ENCODE measurements around the gene TLN1. TPM values are rescaled to one million over a fixed set of nuclear protein-coding genes. Genes with fewer than 3 reads are reported as not detected.

TLN1 gene
- total RNA-seq, 3 donors from 2014 or later (not counting 1 experiment from before 2014, with no cell fraction given), result 509 to 552 (median 528) TPM

DNA sequence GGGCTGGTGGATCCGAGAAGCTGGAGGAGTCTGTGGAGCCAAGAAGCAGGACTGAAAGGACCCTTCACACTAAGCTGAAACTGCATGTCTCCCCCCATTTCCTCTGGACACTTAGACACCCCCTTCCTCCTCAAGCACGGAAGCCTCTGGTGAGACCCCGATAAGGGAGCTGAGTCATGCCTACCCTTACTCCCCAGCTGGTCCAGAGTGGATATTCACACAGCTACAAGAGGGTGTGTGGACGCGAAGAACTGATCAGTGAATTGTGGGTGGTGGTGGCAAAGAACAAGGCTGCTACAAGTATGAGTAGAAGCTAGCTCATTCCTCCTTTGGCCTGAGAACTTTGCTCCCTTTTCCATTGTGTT, 4.3 kb downstream of the TLN1 start:
- H3K36me3 ChIP-seq (ENCODE audit: control insufficient read depth, insufficient read depth, low read length), result peaks cover 30% of the 10 kb centered on the region
- no peaks in the 10 kb centered on the region for H3K27me3 ChIP-seq (ENCODE audit: control insufficient read depth, insufficient read depth, low read length)
- peaks cover 52% of the 10 kb centered on the region for H3K4me1 ChIP-seq (ENCODE audit: control insufficient read depth, insufficient read depth, low read length)
- Mint-ChIP-seq H3K9me3 (no peaks in the 10 kb centered on the region), H3K36me3 (peaks cover 8% of the 10 kb centered on the region), H3K27me3 (ENCODE audit: low read depth in 2 of 2) (no peaks in the 10 kb centered on the region), H3K27ac (no peak overlapping the region), H3K4me1 (peaks cover 19 to 20% of the 10 kb centered on the region in 2 donors), H3K4me3 (no peak overlapping the region)
- TF ChIP-seq, protein P1, sequence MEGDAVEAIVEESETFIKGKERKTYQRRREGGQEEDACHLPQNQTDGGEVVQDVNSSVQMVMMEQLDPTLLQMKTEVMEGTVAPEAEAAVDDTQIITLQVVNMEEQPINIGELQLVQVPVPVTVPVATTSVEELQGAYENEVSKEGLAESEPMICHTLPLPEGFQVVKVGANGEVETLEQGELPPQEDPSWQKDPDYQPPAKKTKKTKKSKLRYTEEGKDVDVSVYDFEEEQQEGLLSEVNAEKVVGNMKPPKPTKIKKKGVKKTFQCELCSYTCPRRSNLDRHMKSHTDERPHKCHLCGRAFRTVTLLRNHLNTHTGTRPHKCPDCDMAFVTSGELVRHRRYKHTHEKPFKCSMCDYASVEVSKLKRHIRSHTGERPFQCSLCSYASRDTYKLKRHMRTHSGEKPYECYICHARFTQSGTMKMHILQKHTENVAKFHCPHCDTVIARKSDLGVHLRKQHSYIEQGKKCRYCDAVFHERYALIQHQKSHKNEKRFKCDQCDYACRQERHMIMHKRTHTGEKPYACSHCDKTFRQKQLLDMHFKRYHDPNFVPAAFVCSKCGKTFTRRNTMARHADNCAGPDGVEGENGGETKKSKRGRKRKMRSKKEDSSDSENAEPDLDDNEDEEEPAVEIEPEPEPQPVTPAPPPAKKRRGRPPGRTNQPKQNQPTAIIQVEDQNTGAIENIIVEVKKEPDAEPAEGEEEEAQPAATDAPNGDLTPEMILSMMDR (IDR thresholded peaks at IDR 0.05), result no peak
- WGBS (ENCODE audit: insufficient coverage), result 0% methylated on average over 5 of the region's 5 CpGs
- intact Hi-C loops (cut with micrococcal nuclease), result no loop called here
- no peak for ATAC-seq
- peak overlapping the region; percentile 30 for H3K4me3 ChIP-seq (ENCODE audit: low read length)
- peak overlapping the region; percentile 73 for H3K27ac ChIP-seq (ENCODE audit: low read length)
- no peak for DNase-seq
- no peaks in the 10 kb centered on the region for H3K9me3 ChIP-seq (ENCODE audit: control insufficient read depth, insufficient read depth, low read length)

DNA sequence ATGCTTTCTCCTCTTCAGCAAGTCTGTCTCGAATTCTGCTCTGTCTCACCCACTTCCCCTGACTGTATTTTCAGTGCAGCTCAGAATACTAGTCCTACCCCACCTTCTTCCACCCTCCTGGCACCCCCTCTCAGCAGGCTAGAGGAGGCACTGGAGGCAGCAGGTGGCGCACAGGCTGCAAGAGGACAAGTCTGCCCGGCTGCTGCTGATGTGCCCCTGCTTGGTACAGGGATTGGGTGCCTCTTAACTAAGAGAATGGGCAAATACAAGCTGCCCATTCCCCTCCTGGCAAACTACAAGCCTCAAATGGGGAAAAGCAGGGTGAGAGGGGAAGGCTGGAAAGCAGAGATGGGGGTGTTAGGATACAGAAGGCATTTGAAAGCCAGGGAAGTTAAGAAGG, 5.1 kb downstream of the TLN1 start:
- intact Hi-C loops (cut with micrococcal nuclease), result no loop called here
- Histone ChIP-seq H3K4me1 (ENCODE audit: control insufficient read depth, insufficient read depth, low read length) (peaks cover 51% of the 10 kb centered on the region), H3K36me3 (ENCODE audit: control insufficient read depth, insufficient read depth, low read length) (peaks cover 37% of the 10 kb centered on the region), H3K27ac (ENCODE audit: low read length) (peak overlapping the region; percentile 73), H3K9me3 (ENCODE audit: control insufficient read depth, insufficient read depth, low read length) (no peaks in the 10 kb centered on the region), H3K27me3 (ENCODE audit: control insufficient read depth, insufficient read depth, low read length) (no peaks in the 10 kb centered on the region), H3K4me3 (ENCODE audit: low read length) (no peak overlapping the region)
- TF ChIP-seq, protein P1 (IDR thresholded peaks at IDR 0.05), result no peak
- peaks cover 14% of the 10 kb centered on the region for H3K36me3 Mint-ChIP-seq
- H3K9me3 Mint-ChIP-seq, result no peaks in the 10 kb centered on the region
- no peaks in the 10 kb centered on the region for H3K27me3 Mint-ChIP-seq (ENCODE audit: low read depth in 2 of 2)
- H3K4me3 Mint-ChIP-seq, result no peak overlapping the region
- DNase-seq (peak; percentile 32 to 65), ATAC-seq (peak; percentile 45 to 62 (median 54))
- peaks cover 17 to 22% of the 10 kb centered on the region in 2 donors for H3K4me1 Mint-ChIP-seq
- 4% methylated on average over 3 of the region's 3 CpGs for WGBS (ENCODE audit: insufficient coverage)
- H3K27ac Mint-ChIP-seq, result no peak overlapping the region

DNA sequence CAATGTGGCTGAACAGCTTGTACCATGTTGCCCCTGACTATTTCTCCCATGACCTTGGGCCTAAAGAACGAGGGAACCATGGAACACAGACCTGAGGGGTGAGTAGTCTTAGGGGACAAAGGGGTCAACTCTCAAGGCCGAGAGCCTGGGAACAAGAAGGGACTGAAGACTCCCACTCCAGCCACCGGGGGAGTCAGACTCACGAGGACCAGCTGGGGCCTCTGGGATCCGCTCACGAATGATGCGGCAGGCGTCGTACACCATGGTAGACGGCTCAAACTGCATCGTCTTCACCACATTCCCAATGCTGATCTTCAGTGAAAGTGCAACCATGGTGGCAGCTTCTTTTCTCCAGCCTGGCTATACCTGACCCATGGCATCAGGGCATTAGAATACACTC, 6.6 kb downstream of the TLN1 start:
- H3K27ac Mint-ChIP-seq, result peak overlapping the region; percentile 45 to 63
- no peaks in the 10 kb centered on the region for H3K27me3 ChIP-seq (ENCODE audit: control insufficient read depth, insufficient read depth, low read length)
- TF ChIP-seq, protein P1 (IDR thresholded peaks at IDR 0.05), result no peak
- DNase-seq (no peak), ATAC-seq (no peak)
- no peak overlapping the region for H3K27ac ChIP-seq (ENCODE audit: low read length)
- H3K9me3 ChIP-seq (ENCODE audit: control insufficient read depth, insufficient read depth, low read length), result no peaks in the 10 kb centered on the region
- peaks cover 43% of the 10 kb centered on the region for H3K4me1 ChIP-seq (ENCODE audit: control insufficient read depth, insufficient read depth, low read length)
- H3K36me3 ChIP-seq (ENCODE audit: control insufficient read depth, insufficient read depth, low read length), result peaks cover 53% of the 10 kb centered on the region
- no peaks in the 10 kb centered on the region for H3K27me3 Mint-ChIP-seq (ENCODE audit: low read depth in 2 of 2)
- intact Hi-C loops (cut with micrococcal nuclease), result no loop called here
- H3K4me3 Mint-ChIP-seq, result no peak overlapping the region
- no peak overlapping the region for H3K4me3 ChIP-seq (ENCODE audit: low read length)
- no peaks in the 10 kb centered on the region for H3K9me3 Mint-ChIP-seq
- WGBS (ENCODE audit: insufficient coverage), result 95% methylated on average over 11 of the region's 11 CpGs
- H3K4me1 Mint-ChIP-seq, result peaks cover 14 to 28% of the 10 kb centered on the region in 2 donors
- peaks cover 23% of the 10 kb centered on the region for H3K36me3 Mint-ChIP-seq

DNA sequence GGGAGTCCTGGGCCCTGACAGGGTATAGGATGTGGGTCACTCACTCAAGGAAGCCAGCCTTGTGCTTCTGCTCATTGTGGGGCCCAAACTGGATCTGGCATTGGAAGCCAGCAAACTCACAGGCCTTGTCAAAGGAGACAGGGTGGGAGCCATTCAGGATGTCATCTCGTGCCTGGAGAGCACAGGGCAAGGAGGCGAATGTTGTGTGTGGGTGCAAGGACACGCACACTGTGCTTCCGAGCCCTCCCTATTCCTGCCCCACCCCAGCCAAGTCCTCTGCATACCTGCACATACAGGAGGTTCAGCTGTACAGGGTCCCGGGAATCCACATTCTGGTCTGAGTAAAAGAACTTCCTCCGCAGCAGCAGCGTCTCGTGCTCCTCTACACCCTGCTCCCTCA, 8.1 kb downstream of the TLN1 start:
- no peaks in the 10 kb centered on the region for H3K9me3 ChIP-seq (ENCODE audit: control insufficient read depth, insufficient read depth, low read length)
- Mint-ChIP-seq H3K36me3 (peaks cover 23% of the 10 kb centered on the region), H3K27me3 (ENCODE audit: low read depth in 2 of 2) (no peaks in the 10 kb centered on the region), H3K27ac (no peak overlapping the region), H3K9me3 (no peaks in the 10 kb centered on the region), H3K4me1 (peaks cover 14 to 33% of the 10 kb centered on the region in 2 donors), H3K4me3 (no peak overlapping the region)
- H3K36me3 ChIP-seq (ENCODE audit: control insufficient read depth, insufficient read depth, low read length), result peaks cover 67% of the 10 kb centered on the region
- ATAC-seq, result no peak
- no peaks in the 10 kb centered on the region for H3K27me3 ChIP-seq (ENCODE audit: control insufficient read depth, insufficient read depth, low read length)
- TF ChIP-seq, protein P1 (IDR thresholded peaks at IDR 0.05), result no peak
- no peak overlapping the region for H3K27ac ChIP-seq (ENCODE audit: low read length)
- DNase-seq, result no peak
- intact Hi-C loops (cut with micrococcal nuclease), result no loop called here
- WGBS (ENCODE audit: insufficient coverage), result 97% methylated on average over 8 of the region's 8 CpGs
- H3K4me1 ChIP-seq (ENCODE audit: control insufficient read depth, insufficient read depth, low read length), result peaks cover 30% of the 10 kb centered on the region
- H3K4me3 ChIP-seq (ENCODE audit: low read length), result no peak overlapping the region

All from natural killer cell (primary cell).